HG02885 (cell line): ENCODE data around the gene TMA7B.

Experiments used
- ATAC-seq: cut with Tn5 transposase; IDR thresholded peaks from one replicate; pipeline ENCODE4 v1.9.1; 2021; ENCODE audit warnings: mild to moderate bottlenecking; ENCODE audit not compliant: unreplicated experiment, poor library complexity

The TMA7B gene

DNA sequence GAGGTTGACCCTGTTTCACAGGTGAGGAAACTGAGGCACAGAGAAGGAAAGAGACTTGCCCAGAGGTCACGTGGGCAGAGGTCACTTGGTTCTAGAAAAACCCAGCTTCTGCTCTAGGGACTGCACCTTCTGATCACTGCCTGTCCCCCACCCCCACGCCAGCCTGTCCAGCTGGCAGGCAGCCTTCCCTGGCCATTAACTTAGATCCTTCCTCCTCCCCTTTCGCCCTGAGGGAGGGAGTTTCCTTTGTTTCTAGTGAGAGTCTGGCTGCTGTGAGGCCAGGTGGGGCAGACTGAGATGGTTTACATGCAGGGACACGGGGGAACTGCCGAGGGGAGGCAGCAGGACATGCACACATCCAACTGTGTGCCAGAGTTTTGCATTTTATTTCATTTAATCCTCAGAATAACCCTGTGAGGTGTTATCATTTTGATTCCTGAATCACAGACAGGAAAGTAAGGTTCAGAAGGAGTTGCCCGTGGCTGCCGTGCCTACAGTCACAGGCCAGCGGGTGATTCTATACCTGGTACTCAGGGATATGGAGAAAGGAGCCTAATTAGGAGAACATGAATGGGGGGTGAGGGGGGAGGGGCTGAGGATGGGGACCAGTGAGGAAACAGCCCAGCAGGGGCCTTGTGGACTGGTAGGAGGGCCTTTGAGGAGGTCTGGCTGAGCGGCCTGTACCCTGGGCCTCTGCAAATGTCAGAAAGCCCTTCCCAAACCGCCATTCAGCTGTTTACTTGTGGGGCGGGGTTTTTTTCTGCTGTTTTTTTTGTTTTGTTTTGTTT is 37.9 kb downstream of the TMA7B start:
- no peak for ATAC-seq

DNA sequence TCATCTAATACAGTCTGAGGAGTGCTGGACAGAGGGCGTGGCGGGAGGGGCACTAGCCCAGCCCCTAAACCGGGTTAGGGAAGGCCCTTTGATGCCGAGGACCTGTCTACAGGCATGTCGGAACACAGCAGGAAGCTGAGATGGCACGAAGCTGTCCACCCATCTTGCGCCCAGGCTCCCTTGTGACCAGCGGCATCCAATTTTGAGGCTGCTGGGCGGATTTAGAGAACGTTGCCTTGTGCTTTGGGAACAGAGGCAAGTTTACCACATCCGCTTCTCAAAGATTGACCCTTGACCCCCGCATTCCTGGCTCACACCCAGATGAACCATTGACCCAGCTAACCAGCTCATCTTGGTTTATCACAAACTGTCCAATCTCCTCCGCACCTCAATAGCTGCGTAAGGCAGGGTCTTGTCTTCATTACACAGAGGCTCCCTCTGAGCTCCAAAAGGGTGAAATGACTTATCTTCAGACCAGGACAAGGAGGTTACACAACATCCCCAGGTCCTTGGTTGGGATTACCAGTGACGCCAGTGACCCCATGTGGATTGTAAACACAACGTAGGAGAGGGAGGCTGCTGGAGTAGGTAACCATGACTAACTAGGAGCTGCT is 39.1 kb downstream of the TMA7B start:
- no peak for ATAC-seq

DNA sequence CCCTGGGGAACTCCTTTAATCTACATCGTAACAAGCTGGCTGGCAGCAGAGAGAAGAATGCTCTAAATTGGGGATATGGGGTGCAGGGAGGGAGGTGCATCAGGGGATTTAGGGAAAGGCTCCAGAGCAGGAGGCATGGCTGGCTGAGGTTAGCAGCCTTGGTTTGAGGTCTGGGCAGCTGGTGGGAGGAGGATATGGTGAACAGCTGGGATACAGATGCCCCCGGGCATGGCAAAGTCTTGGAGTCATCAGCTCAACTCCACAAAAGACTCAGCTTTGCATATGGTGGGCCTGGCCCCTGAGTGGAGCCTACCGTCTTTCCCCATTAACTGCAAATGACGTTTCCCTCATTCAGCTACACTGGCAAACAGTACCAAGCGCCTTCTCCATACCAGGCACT is 40.0 kb downstream of the TMA7B start:
- ATAC-seq = no peak

DNA sequence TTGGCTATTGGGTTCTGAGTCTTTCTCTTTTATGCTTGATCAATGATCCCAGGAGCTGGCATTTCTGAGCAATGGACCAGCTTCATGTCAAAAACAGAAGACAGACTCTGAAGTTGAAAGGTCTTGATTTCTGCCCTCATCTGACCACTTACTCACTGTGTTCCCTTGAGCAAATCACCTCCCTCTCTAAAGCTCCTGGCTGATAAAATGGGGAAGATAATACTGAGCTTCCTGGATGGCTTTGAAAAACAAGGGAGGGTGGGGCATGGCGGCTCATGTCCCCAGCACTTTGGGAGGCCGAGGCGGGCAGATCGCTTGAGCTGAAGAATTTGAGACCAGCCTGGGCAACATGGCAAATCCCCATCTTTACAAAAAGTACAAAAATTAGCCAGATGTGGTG is 40.9 kb downstream of the TMA7B start:
- ATAC-seq = no peak

DNA sequence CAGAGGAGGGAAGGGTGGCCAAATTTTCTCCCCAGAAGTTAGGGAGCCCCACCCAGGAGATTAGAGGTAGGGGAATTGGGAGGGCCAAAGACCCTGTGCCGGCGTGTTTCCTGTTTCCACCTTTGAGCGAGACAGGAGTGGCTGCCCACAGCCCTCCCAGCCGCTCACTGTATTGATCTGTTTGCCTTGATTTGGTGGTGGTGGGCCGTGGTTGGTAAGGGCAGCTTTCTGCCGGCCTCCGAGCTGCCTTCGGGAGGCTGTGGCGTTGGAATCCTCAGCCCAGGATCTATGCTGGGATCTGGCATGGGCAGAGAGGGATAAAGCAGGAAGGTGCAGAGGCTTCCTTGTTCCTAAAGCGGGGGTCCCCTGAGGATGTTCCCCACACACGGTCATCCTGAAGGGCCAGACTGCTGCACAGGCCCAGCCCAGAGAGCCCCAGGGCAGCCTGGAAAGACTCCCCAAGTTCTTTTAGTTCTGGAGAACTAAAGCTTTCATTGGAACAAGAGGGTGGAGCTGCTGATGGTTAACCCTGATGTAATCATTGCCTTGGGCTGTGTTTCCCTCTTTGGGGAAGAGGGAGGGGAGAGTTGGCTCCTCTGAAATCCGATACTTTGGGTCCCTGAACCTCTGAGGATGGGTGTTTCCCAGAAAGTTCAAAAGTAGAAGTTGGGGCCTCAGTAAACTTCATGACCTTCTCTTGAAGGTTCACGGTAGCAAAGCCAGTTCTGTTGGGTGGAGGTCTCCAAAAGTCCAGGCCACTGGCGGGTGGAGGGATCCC is 41.8 kb downstream of the TMA7B start:
- ATAC-seq = no peak

DNA sequence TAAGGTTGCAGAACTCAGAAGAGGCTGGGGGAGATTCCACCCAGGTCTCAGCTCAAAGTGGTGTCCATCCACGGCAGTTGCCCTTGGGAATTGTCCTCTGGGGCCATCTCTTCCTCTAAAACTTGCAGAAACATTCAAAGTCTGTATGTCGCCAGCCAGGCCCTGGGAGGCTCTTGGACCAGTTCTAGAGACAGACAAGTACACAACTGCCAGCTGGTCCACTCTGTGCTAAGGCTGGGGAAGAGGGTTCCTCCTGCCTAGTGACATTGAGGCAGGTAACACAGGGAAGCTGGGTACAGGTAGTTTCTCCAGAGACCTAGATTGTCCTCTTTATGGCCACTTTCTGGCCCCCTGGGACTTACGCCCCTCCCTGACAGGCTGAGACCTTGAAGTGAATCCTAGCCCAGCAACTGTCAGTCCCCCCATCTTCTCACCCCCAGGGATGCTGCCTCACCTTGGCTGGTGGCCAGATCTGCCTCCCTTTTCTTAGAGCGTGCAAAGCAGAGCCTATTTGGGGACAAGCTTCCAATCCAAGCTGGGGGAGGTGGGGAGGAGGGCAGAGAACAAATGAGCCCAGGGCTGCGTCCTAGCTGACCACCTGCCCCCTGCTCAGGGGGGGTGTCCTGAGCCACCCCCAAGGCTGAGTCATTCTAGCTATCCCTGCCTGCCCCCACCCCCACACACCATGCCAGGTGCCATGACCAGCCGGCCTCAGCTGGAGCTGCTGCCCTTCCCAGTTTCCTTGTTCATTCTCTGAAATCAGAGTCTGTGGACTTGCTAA is 42.9 kb downstream of the TMA7B start:
- ATAC-seq = no peak

DNA sequence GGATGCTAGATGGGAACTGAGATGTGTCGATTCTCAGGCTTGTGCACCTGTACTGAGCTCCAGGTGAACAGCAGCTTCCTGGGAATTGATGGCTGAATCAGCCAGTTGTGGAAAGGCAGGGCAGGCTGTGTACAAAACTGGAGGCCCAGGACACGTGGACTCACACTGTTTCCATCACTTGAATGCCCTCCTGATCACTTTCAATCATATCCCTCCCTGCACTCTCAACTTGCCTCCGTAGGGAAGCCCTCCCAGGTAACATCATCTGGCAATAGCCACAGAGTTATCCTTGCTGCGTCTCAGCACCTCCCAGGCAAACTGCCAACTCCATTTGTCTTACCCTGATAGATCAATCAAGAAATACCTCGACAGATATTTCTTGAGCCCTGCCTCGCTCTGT is 44.6 kb downstream of the TMA7B start:
- ATAC-seq = no peak

DNA sequence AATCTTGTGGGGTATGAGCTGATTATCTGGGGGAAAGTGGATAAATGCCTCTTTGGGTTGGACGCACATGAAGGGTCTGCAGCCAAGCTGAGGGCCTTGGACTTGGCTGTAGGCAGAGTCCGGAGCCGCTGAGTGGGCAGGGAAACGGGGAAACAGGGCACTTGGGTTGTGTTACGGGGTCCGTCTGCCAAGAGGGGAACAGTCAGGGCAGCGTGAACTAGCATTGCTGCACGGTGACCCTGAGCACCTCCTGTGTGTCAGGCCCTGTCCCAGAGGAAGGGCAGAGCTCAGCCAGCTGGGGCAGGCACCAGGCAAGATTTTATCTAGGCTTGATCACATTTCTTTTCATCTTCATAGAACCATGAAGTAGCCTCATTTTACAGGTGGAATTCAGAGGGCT is 46.4 kb downstream of the TMA7B start:
- no peak for ATAC-seq

DNA sequence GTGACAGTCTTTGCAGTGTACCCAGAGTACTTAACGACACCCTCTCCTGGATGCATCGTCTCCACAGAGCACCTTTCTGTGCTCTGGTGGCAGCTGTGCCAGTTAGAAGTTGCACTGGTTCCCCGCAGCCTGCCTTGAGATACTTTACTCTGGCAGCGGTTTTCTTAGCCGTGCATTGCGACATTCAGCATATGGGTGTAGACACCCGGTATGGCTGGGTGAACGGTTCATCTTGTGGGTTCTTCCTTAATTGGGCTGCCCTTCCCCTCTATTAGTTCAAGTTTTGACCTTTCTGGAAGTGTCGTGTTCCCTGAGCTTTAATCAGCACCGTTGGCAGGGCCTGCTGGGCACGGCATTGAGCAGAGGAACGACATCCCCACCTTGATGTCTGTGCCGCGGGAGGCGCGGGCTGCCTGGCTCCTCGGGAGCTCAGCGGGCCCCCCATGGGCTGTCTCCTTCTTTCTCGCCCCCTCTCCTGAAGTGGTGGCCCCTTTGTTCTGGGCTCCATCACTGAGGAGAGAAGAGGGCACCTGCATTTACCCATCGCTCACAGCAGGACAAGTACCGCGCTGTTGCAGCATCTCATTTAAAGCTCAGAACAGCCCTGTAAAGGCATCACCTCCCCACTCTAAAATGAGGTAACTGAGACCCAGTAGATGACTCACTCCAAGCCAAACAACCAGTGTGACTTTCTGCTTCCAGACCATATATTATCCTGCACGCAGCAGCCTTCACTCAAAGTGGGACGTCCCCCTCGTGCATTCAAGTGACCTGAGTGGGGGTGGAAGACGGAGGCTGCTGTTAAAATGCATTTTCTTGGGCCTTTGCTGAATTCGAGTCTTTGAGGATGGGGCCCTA is 47.9 kb downstream of the TMA7B start:
- ATAC-seq = no peak

DNA sequence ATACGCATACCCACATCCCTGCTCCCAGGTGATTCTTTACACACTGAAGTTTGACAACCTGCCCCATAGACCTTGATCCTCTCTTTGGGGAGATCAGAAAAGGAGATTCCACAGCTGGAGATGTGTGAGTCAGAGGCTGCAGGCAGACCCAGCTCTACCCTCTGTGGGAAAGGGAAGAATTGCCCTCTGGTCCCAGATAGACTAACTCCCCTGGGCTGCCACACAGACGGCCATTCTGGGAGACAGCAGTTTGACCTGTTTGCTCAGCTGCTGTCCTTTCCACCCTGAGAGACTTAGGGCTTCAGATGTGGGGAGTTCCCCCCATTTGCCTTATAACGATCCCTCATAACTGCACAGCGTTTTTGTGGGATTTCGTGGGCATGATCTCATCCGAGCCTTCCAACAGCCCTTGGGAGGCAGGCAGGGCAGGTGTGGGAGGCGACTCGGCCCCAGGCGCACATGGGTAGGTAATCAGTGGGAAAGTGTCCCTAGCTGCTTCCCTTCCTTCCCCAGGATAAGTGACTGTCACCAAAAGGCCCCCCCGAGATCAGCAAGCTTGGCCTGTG is 48.6 kb downstream of the TMA7B start:
- no peak for ATAC-seq

DNA sequence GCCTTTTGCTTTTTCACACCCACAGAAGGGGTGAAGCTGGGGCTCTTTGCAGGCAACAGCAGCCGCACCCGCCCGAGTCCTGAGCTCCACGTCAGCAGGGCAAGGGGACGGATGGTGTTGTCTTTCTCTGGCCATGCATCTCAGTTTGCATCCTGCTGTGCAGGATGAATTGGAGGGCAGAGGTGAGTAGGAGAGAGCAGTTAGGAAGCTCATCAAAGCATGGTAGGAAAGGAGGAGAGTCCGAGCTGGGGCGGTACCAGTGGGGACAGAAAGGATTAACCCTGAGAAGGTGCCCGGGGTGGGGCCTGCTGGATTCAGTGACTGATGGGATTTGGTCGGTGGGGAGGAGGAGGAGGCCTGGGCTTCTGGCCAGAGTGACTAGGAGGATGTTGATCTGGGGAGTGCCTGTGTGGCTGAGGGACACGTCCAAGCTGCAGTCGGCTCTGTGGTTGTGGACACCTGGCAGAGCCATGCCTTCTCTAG is 49.1 kb downstream of the TMA7B start:
- ATAC-seq = no peak

DNA sequence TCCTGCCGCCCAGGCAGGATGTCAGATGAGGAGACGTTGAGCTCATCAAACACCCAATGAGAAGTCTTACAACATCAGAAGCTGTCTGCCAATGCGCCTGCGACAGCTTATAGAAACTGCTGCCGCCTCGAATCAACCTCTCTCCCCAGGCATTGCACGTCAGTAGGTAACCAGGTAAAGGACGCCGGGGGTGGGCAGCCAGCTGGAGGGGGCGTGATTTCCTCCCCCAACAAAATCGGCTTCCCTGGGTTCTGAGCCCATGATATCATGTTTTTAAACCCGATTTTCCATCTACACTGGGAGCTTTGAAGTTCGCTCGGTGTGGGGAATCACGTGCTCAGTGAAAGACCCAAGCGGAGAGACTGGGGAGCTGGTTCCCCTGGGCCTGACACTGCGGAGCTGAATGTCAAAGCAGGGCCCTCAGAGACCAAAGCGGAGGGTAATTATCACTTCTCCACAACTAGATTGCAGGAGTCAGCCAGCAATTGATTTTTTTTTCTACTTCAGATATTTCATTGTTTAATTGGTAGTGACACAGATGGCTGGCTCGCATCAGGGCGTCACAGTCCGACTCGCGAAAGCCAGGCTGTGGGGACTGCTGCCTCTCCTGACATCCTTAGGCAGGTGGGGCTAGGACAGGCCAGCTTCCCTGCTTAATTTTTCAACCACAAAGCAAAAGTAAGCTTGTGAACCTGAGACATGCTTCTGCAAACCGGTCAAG is 49.9 kb downstream of the TMA7B start:
- ATAC-seq = no peak

DNA sequence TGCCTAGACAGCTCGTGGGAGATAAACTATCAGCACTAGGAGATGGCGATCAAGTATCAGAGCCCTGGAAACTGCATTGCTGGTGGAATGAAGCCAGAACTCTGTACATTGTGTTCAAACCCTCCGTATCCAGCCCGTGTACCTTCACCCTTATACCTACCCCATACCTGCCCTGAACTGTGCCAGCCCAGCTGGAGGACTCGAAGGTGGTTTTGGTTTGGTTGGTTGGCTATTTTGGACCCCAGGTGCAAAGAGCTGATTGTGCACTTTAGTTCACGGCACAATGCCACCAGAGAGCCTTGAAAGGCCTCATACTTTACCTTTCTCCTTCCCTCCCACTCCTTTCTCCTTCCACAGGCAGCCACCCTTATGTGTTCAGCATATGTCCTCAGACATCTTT is 50.5 kb downstream of the TMA7B start:
- ATAC-seq = no peak
